CD4-positive, alpha-beta T cell treated with Interleukin-6 for 4 hours (primary cell): ENCODE measurements around the gene RAI1.
"Not testable (repeated sequence)": the region's sequence is repeated elsewhere in the genome, so short reads cannot be mapped to it uniquely, and the experiment has no call there.

Experiments
- DNase-seq: peaks from one replicate; pipeline ENCODE4 v3.0.0-alpha.2; 2020; ENCODE audit warnings: mixed read lengths

RAI1 gene

GRCh38 chr17:17681187-17681743 lies at the start of gene RAI1:
Gene RAI1 (plus strand): TSS chr17:17681458. CDS start chr17:17792949, 111,491 bp downstream.
- DNase-seq: peak; percentile 78

GRCh38 chr17:17632690-17633089 lies 48.6 kb upstream of the RAI1 start:
- not testable (repeated sequence) for DNase-seq

GRCh38 chr17:17633310-17633709 lies 47.9 kb upstream of the RAI1 start:
- no peak for DNase-seq

- no peak for DNase-seq
These were observed 46.1 kb upstream of the RAI1 start for GRCh38 chr17:17635126-17635525.

- not testable (repeated sequence) for DNase-seq
These were observed 45.6 kb upstream of the RAI1 start for GRCh38 chr17:17635537-17636271.

GRCh38 chr17:17636272-17636885 lies 44.9 kb upstream of the RAI1 start:
- no peak for DNase-seq

GRCh38 chr17:17638467-17638866 lies 42.8 kb upstream of the RAI1 start:
- DNase-seq: no peak

- DNase-seq: not testable (repeated sequence)
These were observed 41.5 kb upstream of the RAI1 start for GRCh38 chr17:17639661-17640270.

- peak; percentile 88 for DNase-seq
These were observed 39.4 kb upstream of the RAI1 start for GRCh38 chr17:17641621-17642409.

GRCh38 chr17:17645148-17645547 lies 36.1 kb upstream of the RAI1 start:
- not testable (repeated sequence) for DNase-seq

GRCh38 chr17:17645961-17646360 lies 35.3 kb upstream of the RAI1 start:
- DNase-seq: no peak

GRCh38 chr17:17647524-17648178 lies 33.6 kb upstream of the RAI1 start:
- no peak for DNase-seq

- no peak for DNase-seq
These were observed 32.5 kb upstream of the RAI1 start for GRCh38 chr17:17648762-17649161.

GRCh38 chr17:17650959-17651358 lies 30.3 kb upstream of the RAI1 start:
- no peak for DNase-seq

- DNase-seq: no peak
These were observed 27.9 kb upstream of the RAI1 start for GRCh38 chr17:17653343-17653742.

GRCh38 chr17:17659340-17659739 lies 21.9 kb upstream of the RAI1 start:
- no peak for DNase-seq

GRCh38 chr17:17661134-17661533 lies 20.1 kb upstream of the RAI1 start:
- DNase-seq: no peak

- DNase-seq: no peak
These were observed 19.3 kb upstream of the RAI1 start for GRCh38 chr17:17661834-17662385.

GRCh38 chr17:17663160-17664063 lies 17.8 kb upstream of the RAI1 start:
- peak; percentile 80 for DNase-seq

- no peak for DNase-seq
These were observed 17.2 kb upstream of the RAI1 start for GRCh38 chr17:17664064-17664452.

- DNase-seq: no peak
These were observed 16.0 kb upstream of the RAI1 start for GRCh38 chr17:17665255-17665654.
